Upper lobe of right lung (tissue), 1 donor: ENCODE measurements around the gene IGF1R. TPM values are rescaled to one million over a fixed set of nuclear protein-coding genes. Genes with fewer than 3 reads are reported as not detected.
"Not testable (repeated sequence)": the region's sequence is repeated elsewhere in the genome, so short reads cannot be mapped to it uniquely, and the experiment has no call there.

Experiments used
- ATAC-seq: fragments of 200-7000 bp; cut with Tn5 transposase; one replicate; pipeline ENCODE4 v1.9.1; 2020; ENCODE audit warnings: mild to moderate bottlenecking, moderate library complexity
- DNase-seq: peaks from one replicate; pipeline ENCODE4 v3.0.0-alpha.2; 2020
- H3K27ac ChIP-seq: fragments of 200-600 bp; one replicate; pipeline ENCODE4 v1.8.0; 2022
- H3K27me3 ChIP-seq: fragments of 200-600 bp; one replicate; pipeline ENCODE4 v1.8.0; 2022; ENCODE audit warnings: mild to moderate bottlenecking
- H3K36me3 ChIP-seq: fragments of 200-600 bp; one replicate; pipeline ENCODE4 v1.8.0; 2022
- H3K4me1 ChIP-seq: fragments of 200-600 bp; one replicate; pipeline ENCODE4 v1.8.0; 2022
- H3K4me3 ChIP-seq: fragments of 200-600 bp; one replicate; pipeline ENCODE4 v1.8.0; 2022; ENCODE audit warnings: mild to moderate bottlenecking
- H3K9me3 ChIP-seq: fragments of 200-600 bp; one replicate; pipeline ENCODE4 v1.8.0; 2022
- CTCF ChIP-seq: fragments of 200-600 bp; IDR thresholded peaks from one replicate; pipeline ENCODE4 v1.8.0; 2022; ENCODE audit warnings: antibody characterized with exemption
- intact Hi-C: fragments of 100-400 bp; cut with DNase I; formaldehyde crosslinking; loops from one replicate; pipeline ENCODE4 v1.11.0; 2022
- total RNA-seq: library from RNA; stranded (reverse); fragmentation: NEBNext Ultra II Directional; extraction: Animal tissue kit (Norgen Biotek cat#: 25700); gene quantifications from one replicate; pipeline ENCODE4 v1.2.1, GENCODE V29; 2021
- donor health status: DM: no; HTN: yes; CAD: no; lungs with severe emphysema.

The IGF1R gene
- total RNA-seq, 1 donor from 2014 or later = 40.0 TPM

GRCh38 chr15:98998279-98998678, 349.9 kb downstream of the IGF1R start:
- no peak for TF ChIP-seq CTCF
- intact Hi-C loops = no loop called here
- ATAC-seq (no peak), DNase-seq (no peak)
- Histone ChIP-seq H3K36me3 (no peaks in the 10 kb centered on the region), H3K9me3 (no peaks in the 10 kb centered on the region), H3K27me3 (no peaks in the 10 kb centered on the region), H3K27ac (no peak overlapping the region), H3K4me1 (no peaks in the 10 kb centered on the region), H3K4me3 (no peak overlapping the region)

GRCh38 chr15:98999233-98999632, 350.9 kb downstream of the IGF1R start:
- Histone ChIP-seq H3K27ac (no peak overlapping the region), H3K4me1 (no peaks in the 10 kb centered on the region), H3K36me3 (no peaks in the 10 kb centered on the region), H3K27me3 (no peaks in the 10 kb centered on the region), H3K9me3 (no peaks in the 10 kb centered on the region), H3K4me3 (no peak overlapping the region)
- no peak for TF ChIP-seq CTCF
- ATAC-seq (no peak), DNase-seq (no peak)
- intact Hi-C loops = no loop called here

- H3K36me3 ChIP-seq = no peaks in the 10 kb centered on the region
- DNase-seq (no peak), ATAC-seq (no peak)
- no peak overlapping the region for H3K4me3 ChIP-seq
- no peaks in the 10 kb centered on the region for H3K27me3 ChIP-seq
- intact Hi-C loops = no loop called here
- H3K4me1 ChIP-seq = no peaks in the 10 kb centered on the region
- no peak for TF ChIP-seq CTCF
- H3K9me3 ChIP-seq = no peaks in the 10 kb centered on the region
- H3K27ac ChIP-seq = no peak overlapping the region
Observed at GRCh38 chr15:99002226-99002625, 353.9 kb downstream of the IGF1R start.

GRCh38 chr15:99003317-99003716, 355.0 kb downstream of the IGF1R start:
- H3K36me3 ChIP-seq, H3K9me3 ChIP-seq, intact Hi-C loops, ATAC-seq, DNase-seq, H3K27ac ChIP-seq, H3K27me3 ChIP-seq, H3K4me1 ChIP-seq, H3K4me3 ChIP-seq: not testable (repeated sequence)

GRCh38 chr15:99004998-99005974, 356.9 kb downstream of the IGF1R start:
- H3K9me3 ChIP-seq, H3K4me1 ChIP-seq, ATAC-seq, DNase-seq, intact Hi-C loops, H3K4me3 ChIP-seq, H3K27ac ChIP-seq, H3K27me3 ChIP-seq, H3K36me3 ChIP-seq: not testable (repeated sequence)

GRCh38 chr15:99006146-99006545, 357.8 kb downstream of the IGF1R start:
- no peak for DNase-seq
- Histone ChIP-seq H3K4me1 (no peaks in the 10 kb centered on the region), H3K27me3 (no peaks in the 10 kb centered on the region), H3K27ac (no peak overlapping the region), H3K9me3 (no peaks in the 10 kb centered on the region), H3K4me3 (no peak overlapping the region), H3K36me3 (no peaks in the 10 kb centered on the region)
- intact Hi-C loops = no loop called here
- no peak for ATAC-seq
- no peak for TF ChIP-seq CTCF
